GM21360 (cell line): ENCODE data around the gene LTB.
A peak's percentile ranks its signal among the peaks of the same experiment; 100 is the strongest.

Experiments used
- ATAC-seq: cut with Tn5 transposase; IDR thresholded peaks from one replicate; pipeline ENCODE4 v1.9.1; 2021; ENCODE audit warnings: mild to moderate bottlenecking, moderate library complexity; ENCODE audit not compliant: unreplicated experiment

The LTB gene

GRCh38 chr6:31582230-31582643, at the start of gene LTB:
LTB (minus strand) TSS chr6:31582424; CDS start chr6:31582417, 7 bp downstream.
- no peak for ATAC-seq

GRCh38 chr6:31631681-31632278, 49.6 kb upstream of the LTB start:
- ATAC-seq, result no peak

GRCh38 chr6:31631209-31631608, 49.0 kb upstream of the LTB start:
- no peak for ATAC-seq

GRCh38 chr6:31630177-31630934, 48.1 kb upstream of the LTB start:
- no peak for ATAC-seq

- ATAC-seq, result no peak
These were observed 46.8 kb upstream of the LTB start for GRCh38 chr6:31629014-31629413.

GRCh38 chr6:31627690-31628287, 45.6 kb upstream of the LTB start:
- ATAC-seq, result no peak

- ATAC-seq, result no peak
These were observed 44.7 kb upstream of the LTB start for GRCh38 chr6:31626952-31627351.

GRCh38 chr6:31624070-31624469, 41.8 kb upstream of the LTB start:
- no peak for ATAC-seq

GRCh38 chr6:31622684-31623091, 40.5 kb upstream of the LTB start:
- no peak for ATAC-seq

- ATAC-seq, result no peak
These were observed 39.8 kb upstream of the LTB start for GRCh38 chr6:31621991-31622390.

- no peak for ATAC-seq
These were observed 39.2 kb upstream of the LTB start for GRCh38 chr6:31621320-31621939.

- ATAC-seq, result peak; percentile 45
These were observed 38.5 kb upstream of the LTB start, which contains the start of gene PRRC2A for GRCh38 chr6:31620586-31621319. PRRC2A (plus strand) TSS chr6:31620715; CDS start chr6:31622790, 2,075 bp downstream.

- peak; percentile 76 for ATAC-seq
These were observed 37.8 kb upstream of the LTB start for GRCh38 chr6:31619805-31620585.

GRCh38 chr6:31617010-31617409, 34.8 kb upstream of the LTB start:
- ATAC-seq, result no peak

GRCh38 chr6:31615748-31616147, 33.5 kb upstream of the LTB start:
- no peak for ATAC-seq

- ATAC-seq, result no peak
These were observed 32.7 kb upstream of the LTB start, which contains the start of gene AIF1 for GRCh38 chr6:31614684-31615578. AIF1 (plus strand) TSS chr6:31615234; CDS start chr6:31615330, 96 bp downstream.

GRCh38 chr6:31614075-31614619, 31.9 kb upstream of the LTB start:
- ATAC-seq, result no peak

- no peak for ATAC-seq
These were observed 28.7 kb upstream of the LTB start for GRCh38 chr6:31610968-31611367.
